Mucosa of descending colon (tissue), 3 donors: ENCODE results near the gene PHLDA1. TPM values are rescaled to one million over a fixed set of nuclear protein-coding genes. Genes with fewer than 3 reads are reported as not detected.

ENCODE experiments used
- ATAC-seq: fragments of 200-7000 bp; cut with Tn5 transposase; one replicate; pipeline ENCODE4 v1.9.1; 2020; ENCODE audit warnings: mild to moderate bottlenecking, moderate library complexity
- DNase-seq, 3 donors: peaks; one replicate each; pipeline ENCODE4 v3.0.0-alpha.2; 2020
- H3K36me3 ChIP-seq: fragments of 200-600 bp; one replicate; pipeline ENCODE4 v1.8.0; 2021; ENCODE audit warnings: low read depth, mild to moderate bottlenecking
- H3K4me1 ChIP-seq: fragments of 200-600 bp; one replicate; pipeline ENCODE4 v1.8.0; 2021; ENCODE audit warnings: low read depth, mild to moderate bottlenecking
- H3K4me3 ChIP-seq: fragments of 200-600 bp; one replicate; pipeline ENCODE4 v1.8.0; 2021; ENCODE audit warnings: mild to moderate bottlenecking
- H3K9me3 ChIP-seq: fragments of 200-600 bp; one replicate; pipeline ENCODE4 v1.8.0; 2021; ENCODE audit warnings: mild to moderate bottlenecking
- intact Hi-C, 2 donors: fragments of 100-400 bp; cut with DNase I in 1 of 2; cut with micrococcal nuclease in 1 of 2; formaldehyde crosslinking; loops; one replicate each; pipeline versions ENCODE4 v1.11.0 to v1.11.1; 2022; cut with DNase I, micrococcal nuclease
- total RNA-seq, 3 donors: library from RNA; stranded (reverse); fragmentation: NEBNext Ultra II Directional in 2 of 3; extraction: Animal tissue kit (Norgen Biotek cat#: 25700) in 2 of 3; gene quantifications; one replicate each; pipeline versions ENCODE4 v1.2.1 to v1.2.4, GENCODE V29; 2021 to 2023
- TF ChIP-seq, protein P1 (sequence below): fragments of 200-600 bp; IDR thresholded peaks from one replicate; pipeline ENCODE4 v1.8.0; 2022; ENCODE audit warnings: antibody characterized with exemption, mild to moderate bottlenecking
- donor health status: DM: no; HTN: no; CAD: no; lungs with moderate emphysema.
- donor health status: DM: no; HTN: no; CAD: no.
- donor health status: DM: no; HTN: yes; CAD: no.

PHLDA1 gene
- total RNA-seq, 3 donors from 2014 or later, result 2.2 to 8.8 (median 3.5) TPM

DNA sequence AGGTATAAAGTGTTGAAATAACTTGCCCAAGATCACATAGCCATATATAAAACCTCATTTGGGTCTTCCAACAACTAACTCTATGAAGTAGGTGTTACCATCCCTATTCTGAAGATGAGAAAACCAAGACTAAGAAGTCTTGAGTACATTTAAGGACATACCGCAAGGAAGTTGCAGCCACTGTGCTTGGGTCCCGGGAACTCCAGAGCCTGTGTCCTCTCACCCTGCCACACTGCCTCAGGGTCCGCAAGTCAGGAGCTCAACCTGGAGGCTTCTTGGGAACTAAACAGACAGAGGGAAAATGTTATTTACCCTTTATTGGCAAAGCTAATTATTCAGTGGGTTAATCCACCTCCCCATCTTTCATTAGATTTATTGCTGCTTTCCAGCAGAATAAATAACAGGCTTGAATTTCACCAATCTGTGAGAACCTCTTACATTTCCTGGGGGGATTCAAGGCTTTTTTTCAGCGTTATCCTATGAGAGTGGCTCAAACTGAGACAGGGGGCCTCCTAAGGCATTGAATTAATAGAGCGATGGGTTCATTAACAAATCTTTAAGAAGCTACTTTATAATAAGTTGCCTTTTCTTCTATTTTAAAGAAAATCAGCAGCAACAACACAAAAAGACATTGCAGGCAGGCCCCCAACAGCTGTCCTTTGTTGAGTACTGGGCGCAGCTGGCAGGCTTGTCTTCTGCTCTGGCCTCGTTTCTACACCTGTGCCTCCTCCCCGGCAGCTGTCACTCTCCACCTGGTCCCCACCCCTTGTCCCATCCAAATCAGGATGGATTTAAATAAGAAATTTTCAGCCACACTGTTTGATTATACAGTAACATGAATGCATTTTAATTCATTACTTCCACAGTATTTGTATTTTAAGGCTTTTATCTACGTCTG lies 25.3 kb downstream of the PHLDA1 start:
- no peak for ATAC-seq
- Histone ChIP-seq H3K4me1 (no peaks in the 10 kb centered on the region), H3K4me3 (no peak overlapping the region), H3K36me3 (no peaks in the 10 kb centered on the region), H3K9me3 (no peaks in the 10 kb centered on the region)
- TF ChIP-seq, protein P1, sequence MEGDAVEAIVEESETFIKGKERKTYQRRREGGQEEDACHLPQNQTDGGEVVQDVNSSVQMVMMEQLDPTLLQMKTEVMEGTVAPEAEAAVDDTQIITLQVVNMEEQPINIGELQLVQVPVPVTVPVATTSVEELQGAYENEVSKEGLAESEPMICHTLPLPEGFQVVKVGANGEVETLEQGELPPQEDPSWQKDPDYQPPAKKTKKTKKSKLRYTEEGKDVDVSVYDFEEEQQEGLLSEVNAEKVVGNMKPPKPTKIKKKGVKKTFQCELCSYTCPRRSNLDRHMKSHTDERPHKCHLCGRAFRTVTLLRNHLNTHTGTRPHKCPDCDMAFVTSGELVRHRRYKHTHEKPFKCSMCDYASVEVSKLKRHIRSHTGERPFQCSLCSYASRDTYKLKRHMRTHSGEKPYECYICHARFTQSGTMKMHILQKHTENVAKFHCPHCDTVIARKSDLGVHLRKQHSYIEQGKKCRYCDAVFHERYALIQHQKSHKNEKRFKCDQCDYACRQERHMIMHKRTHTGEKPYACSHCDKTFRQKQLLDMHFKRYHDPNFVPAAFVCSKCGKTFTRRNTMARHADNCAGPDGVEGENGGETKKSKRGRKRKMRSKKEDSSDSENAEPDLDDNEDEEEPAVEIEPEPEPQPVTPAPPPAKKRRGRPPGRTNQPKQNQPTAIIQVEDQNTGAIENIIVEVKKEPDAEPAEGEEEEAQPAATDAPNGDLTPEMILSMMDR, result no peak
- no peak for DNase-seq
- intact Hi-C loops, result no loop called here

DNA sequence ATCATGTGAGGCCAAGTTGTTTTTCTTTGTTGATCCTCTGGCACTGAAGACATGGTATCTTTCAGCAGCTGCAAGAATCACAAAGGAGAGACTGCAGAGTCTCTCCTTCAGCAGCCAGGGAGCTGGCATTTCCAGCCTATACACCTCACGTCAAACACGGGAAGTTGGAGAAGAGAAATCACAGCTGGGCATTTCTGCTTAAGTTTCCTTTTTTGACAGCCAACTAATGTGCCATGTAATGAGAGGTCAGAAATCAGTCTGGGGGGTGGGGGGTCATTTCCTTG lies 28.3 kb downstream of the PHLDA1 start:
- H3K36me3 ChIP-seq, result no peaks in the 10 kb centered on the region
- DNase-seq, result no peak

DNA sequence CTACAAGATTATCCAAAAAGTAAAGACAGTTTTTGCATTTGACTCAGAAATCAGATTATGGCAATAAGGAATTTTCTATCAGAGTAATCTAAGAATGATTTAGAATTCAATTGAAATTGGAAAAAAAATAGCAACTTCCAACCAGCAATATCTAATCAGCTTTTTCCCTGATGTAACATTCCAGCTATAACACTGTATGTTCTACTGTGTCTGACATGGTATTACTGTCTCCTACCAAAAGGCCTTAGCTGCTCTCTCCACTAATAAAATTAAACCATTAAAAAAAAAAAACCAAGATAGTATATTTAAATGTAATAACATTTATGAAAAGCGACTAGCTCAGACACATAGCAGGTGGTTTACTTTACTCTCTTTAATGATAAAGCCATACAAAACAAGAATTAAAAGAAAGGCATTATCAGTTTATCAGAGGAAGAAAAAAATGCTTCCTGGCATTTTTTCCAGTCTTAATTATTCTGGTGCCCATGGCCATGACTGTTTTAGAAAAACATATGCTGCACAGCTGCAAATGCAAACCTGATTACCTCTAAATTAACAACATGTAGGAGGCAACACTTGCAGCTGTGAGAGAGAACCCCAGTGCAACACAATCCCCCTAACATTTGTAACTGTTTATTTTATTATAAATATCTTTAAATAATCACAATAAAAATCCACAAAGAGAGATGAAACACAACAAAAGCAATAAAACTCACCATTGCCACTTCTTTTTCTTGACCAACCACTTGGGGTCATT lies 28.8 kb downstream of the PHLDA1 start:
- ATAC-seq (no peak), DNase-seq (no peak)
- no peaks in the 10 kb centered on the region for H3K4me1 ChIP-seq
- H3K4me3 ChIP-seq, result no peak overlapping the region
- TF ChIP-seq, protein P1, result no peak
- no peaks in the 10 kb centered on the region for H3K36me3 ChIP-seq
- no peaks in the 10 kb centered on the region for H3K9me3 ChIP-seq
- intact Hi-C loops, result no loop called here

More for the DNA sequence above, 28.3 kb downstream of the PHLDA1 start:
- Histone ChIP-seq H3K9me3 (no peaks in the 10 kb centered on the region), H3K4me3 (no peak overlapping the region), H3K4me1 (no peaks in the 10 kb centered on the region)
- TF ChIP-seq, protein P1, result no peak
- ATAC-seq, result no peak
- intact Hi-C loops, result no loop called here

DNA sequence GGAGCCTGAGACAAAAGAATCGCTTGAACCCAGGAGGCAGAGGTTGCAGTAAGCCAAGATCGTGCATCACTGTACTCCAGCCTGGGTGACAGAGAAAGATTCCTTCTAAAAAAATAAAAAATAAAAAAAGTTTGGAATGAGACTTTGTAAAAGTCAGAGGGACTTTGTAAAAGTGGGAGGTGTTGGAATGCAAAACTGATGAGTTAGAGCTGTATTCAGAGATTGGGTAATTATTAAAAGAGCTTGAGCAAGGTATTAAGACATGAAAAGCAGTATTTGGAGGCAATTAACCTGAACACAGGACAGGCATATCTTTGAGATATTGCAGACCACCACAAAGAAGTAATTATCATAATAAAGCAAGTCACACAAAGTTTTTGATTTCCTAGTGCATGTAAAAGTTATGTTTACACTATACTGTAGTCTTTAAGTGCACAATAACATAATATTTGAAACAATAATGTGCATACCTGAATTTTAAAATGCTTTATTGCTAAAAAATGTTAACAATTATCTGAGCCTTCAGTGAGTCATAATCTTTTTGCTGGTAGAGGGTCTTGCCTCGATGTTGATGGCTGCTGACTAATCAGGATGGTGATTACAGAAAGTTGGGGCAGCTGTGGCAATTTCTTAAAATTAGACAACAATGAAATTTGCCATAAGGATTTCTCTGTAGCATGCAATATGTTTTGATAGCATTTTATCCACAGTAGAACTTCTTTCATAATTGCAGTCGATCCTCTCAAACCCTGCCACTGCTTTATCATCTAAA lies 33.1 kb downstream of the PHLDA1 start:
- no peaks in the 10 kb centered on the region for H3K36me3 ChIP-seq
- no peaks in the 10 kb centered on the region for H3K9me3 ChIP-seq
- intact Hi-C loops, result no loop called here
- no peak for DNase-seq
- no peak overlapping the region for H3K4me3 ChIP-seq
- TF ChIP-seq, protein P1, result no peak
- no peak for ATAC-seq
- no peaks in the 10 kb centered on the region for H3K4me1 ChIP-seq

DNA sequence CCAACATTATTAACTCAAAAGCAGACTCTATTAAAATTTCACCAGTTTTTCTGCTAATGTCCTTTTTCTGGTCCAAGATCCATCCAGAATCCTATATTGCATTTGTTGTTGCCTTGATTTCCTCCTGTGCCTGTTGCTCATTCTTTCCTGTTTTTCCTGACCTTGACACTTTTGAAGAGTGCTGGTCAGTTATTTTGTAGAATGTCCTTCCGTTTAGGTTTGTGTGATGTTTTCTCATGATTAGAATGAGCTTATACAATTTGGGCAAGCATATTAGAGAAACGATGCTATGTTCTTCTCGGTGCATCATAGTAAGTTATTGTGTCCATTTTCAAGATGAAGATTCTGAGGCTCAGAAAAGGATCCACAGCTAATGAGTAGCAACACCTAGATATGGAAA lies 33.9 kb downstream of the PHLDA1 start:
- Histone ChIP-seq H3K4me1 (no peaks in the 10 kb centered on the region), H3K9me3 (no peaks in the 10 kb centered on the region), H3K4me3 (no peak overlapping the region), H3K36me3 (no peaks in the 10 kb centered on the region)
- intact Hi-C loops, result no loop called here
- TF ChIP-seq, protein P1, result no peak
- no peak for ATAC-seq
- DNase-seq, result no peak
